GM10847 (cell line): ENCODE measurements around the gene OR51A4.

Experiments used
- POLR2A ChIP-seq: IDR thresholded peaks from 2 replicates; pipeline ENCODE4 v1.6.1; 2011; ENCODE audit not compliant: insufficient read length; ENCODE audit errors: extremely low read depth

The OR51A4 gene

DNA sequence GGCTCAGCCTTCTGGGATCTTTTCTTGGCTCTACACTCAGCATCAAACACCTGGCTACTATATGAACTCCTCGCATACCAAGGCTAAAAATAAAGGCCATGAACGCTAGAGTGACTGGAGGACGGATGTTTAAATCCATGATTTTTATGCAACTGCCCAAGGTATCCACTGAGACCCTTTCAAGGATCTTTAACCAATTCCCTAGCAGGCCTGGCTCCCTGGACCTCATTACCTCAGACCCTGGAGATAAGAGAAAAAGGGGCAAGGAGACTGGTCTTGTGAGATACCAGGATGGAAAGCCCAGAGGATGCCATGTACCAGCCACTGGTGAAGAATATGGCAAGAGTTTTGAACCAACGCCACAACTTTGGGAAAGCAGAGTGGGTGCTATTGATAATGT, 28.2 kb downstream of the OR51A4 start, which contains the start of gene OR51G2:
Gene OR51G2, minus strand, starts transcription at position 101 of the 400 bp plus-strand sequence. CDS start 3,687 bp downstream, outside the sequence.
- no peak for TF ChIP-seq POLR2A

DNA sequence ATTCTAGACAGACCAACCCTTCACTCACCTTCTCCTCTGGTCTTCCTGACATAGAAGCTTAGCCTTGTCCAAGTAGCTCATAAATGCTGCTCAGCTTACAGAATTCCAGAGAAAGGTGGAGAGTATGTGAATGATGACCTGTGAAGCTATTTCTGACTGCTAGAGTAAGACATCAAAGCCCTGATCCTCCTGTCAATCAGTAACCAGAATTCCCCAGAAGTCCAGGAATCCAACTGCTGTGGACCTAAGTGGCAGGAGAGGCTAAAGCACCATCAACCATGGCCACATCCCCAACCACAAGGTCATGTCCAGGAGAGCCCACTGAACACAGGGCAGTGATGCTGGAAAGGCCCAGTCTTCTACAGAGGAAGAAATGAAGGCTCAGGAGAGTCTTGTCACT, 30.8 kb downstream of the OR51A4 start:
- TF ChIP-seq POLR2A: no peak

DNA sequence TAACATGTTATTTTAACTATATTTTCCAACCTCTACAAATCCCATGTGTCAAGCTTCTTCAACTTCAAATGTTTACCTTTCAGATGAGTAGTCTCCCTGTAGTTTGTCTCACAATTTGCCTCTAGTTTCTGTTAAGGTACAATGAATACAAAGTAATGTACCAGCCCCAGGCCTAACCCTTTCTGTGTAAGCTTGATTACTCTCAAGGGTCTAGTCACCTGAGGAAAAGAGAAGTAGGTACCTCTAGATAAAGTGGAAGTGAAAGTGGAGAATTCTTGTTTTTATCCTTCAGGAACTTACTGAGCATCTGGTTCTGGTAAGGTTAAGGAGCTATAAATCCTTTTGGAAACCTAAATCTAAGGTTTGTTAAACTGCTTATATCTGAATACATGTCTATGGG, 43.9 kb downstream of the OR51A4 start, which contains the start of gene OR51A7:
Gene OR51A7, plus strand, starts transcription at position 300 of the 400 bp plus-strand sequence. CDS start 3,587 bp downstream, outside the sequence.
- TF ChIP-seq POLR2A: no peak
